Esophagus muscularis mucosa (tissue), 4 donors: ENCODE data around the gene SIGLEC9. TPM values are rescaled to one million over a fixed set of nuclear protein-coding genes. Genes with fewer than 3 reads are reported as not detected.

ENCODE experiments used
- DNase-seq: peaks from one replicate; pipeline ENCODE4 v3.0.0-alpha.2; 2017; ENCODE audit errors: extremely low spot score
- H3K27ac ChIP-seq, 4 donors: fragments of 200-600 bp; sonication (generic); replicated peaks in 1 of 4; 1 replicate in 3 of 4; 2 replicates in 1 of 4; pipeline ENCODE4 v1.5.1; 2016 to 2019; ENCODE audit warnings: mild to moderate bottlenecking in 1 of 4
- H3K27me3 ChIP-seq, 4 donors: fragments of 200-600 bp; sonication (generic); one replicate each; pipeline versions ENCODE4 v1.5.1 to v1.6.0; 2016 to 2019
- H3K36me3 ChIP-seq, 4 donors: fragments of 200-600 bp; sonication (generic); one replicate each; pipeline ENCODE4 v1.5.1; 2016 to 2019
- H3K4me1 ChIP-seq, 4 donors: fragments of 200-600 bp; sonication (generic); one replicate each; pipeline ENCODE4 v1.5.1; 2016 to 2019
- H3K4me3 ChIP-seq, 4 donors: fragments of 200-600 bp; sonication (generic); 1 replicate in 2 of 4; 2 replicates in 2 of 4; pipeline ENCODE4 v1.5.1; 2016 to 2019; ENCODE audit warnings: mild to moderate bottlenecking in 4 of 4, moderate library complexity in 1 of 4
- H3K9me3 ChIP-seq, 4 donors: fragments of 200-600 bp; sonication (generic); 1 replicate in 3 of 4; 2 replicates in 1 of 4; pipeline ENCODE4 v1.5.1; 2016 to 2019
- CTCF ChIP-seq, 3 experiments: fragments of 200-600 bp in 2 of 3; fragments of 450-650 bp in 1 of 3; sonication (generic) in 2 of 3; IDR thresholded peaks; one replicate each; pipeline ENCODE4 v1.5.1; 2017 to 2019; ENCODE audit warnings: antibody characterized with exemption in 3 of 3, mild to moderate bottlenecking in 2 of 3, moderate library complexity in 1 of 3
- EP300 ChIP-seq: sonication (generic); formaldehyde crosslinking; IDR thresholded peaks from one replicate; pipeline ENCODE4 v1.6.1; 2017; ENCODE audit warnings: antibody characterized with exemption
- POLR2A ChIP-seq: fragments of 450-650 bp; IDR thresholded peaks from one replicate; pipeline ENCODE4 v1.6.1; 2017; ENCODE audit warnings: antibody characterized with exemption, moderate library complexity, mild to moderate bottlenecking, low read depth
- POLR2AphosphoS5 ChIP-seq, 2 donors: sonication (generic); formaldehyde crosslinking; IDR thresholded peaks; one replicate each; pipeline ENCODE4 v1.6.1; 2017; ENCODE audit warnings: antibody characterized with exemption in 2 of 2
- WGBS: methylation state at CpG from one replicate; pipeline ENCODE4 v1.1.5; 2018; 5-methylcytosine and 5-hydroxymethylcytosine counted together
- intact Hi-C: fragments of 100-400 bp; cut with DNase I; formaldehyde crosslinking; loops from one replicate; pipeline ENCODE4 v1.15.1; 2023
- total RNA-seq, 4 donors: library from RNA; depleted of rRNA; stranded (reverse); fragments of >200 nt; gene quantifications; one replicate each; pipeline versions ENCODE4 v1.1.0 to v1.2.1, GENCODE V29; 2016

Gene SIGLEC9
- total RNA-seq, 4 donors from 2014 or later: 2.0 to 9.4 (median 3.5) TPM

GRCh38 chr19:51084505-51084904, 40.2 kb upstream of the SIGLEC9 start:
- TF ChIP-seq CTCF (IDR thresholded peaks at IDR 0.05): no peak
- TF ChIP-seq POLR2A: no peak
- no peak for TF ChIP-seq EP300
- no peak for TF ChIP-seq POLR2AphosphoS5 (IDR thresholded peaks at IDR 0.05)
- Histone ChIP-seq H3K36me3 (no peaks in the 10 kb centered on the region), H3K27ac (no peak overlapping the region), H3K9me3 (no peaks in the 10 kb centered on the region), H3K27me3 (peaks cover 0 to 47% (median 0%) of the 10 kb centered on the region in 4 donors), H3K4me3 (no peak overlapping the region), H3K4me1 (no peaks in the 10 kb centered on the region)
- intact Hi-C loops: no loop called here
- no peak for DNase-seq
- 85% methylated on average over 7 of the region's 7 CpGs for WGBS

- no peaks in the 10 kb centered on the region for H3K9me3 ChIP-seq
- no peak overlapping the region for H3K27ac ChIP-seq
- TF ChIP-seq POLR2AphosphoS5 (IDR thresholded peaks at IDR 0.05) (no peak), EP300 (no peak), POLR2A (no peak), CTCF (IDR thresholded peaks at IDR 0.05) (no peak)
- intact Hi-C loops: no loop called here
- no peaks in the 10 kb centered on the region for H3K36me3 ChIP-seq
- no peak for DNase-seq
- H3K27me3 ChIP-seq: peaks cover 0 to 32% (median 0%) of the 10 kb centered on the region in 4 donors
- no peaks in the 10 kb centered on the region for H3K4me1 ChIP-seq
- H3K4me3 ChIP-seq: no peak overlapping the region
- WGBS: 86% methylated on average over 13 of the region's 18 CpGs
Measured at GRCh38 chr19:51086153-51086850, 38.4 kb upstream of the SIGLEC9 start.

- no peaks in the 10 kb centered on the region for H3K36me3 ChIP-seq
- no peak overlapping the region for H3K27ac ChIP-seq
- no peaks in the 10 kb centered on the region for H3K9me3 ChIP-seq
- intact Hi-C loops: no loop called here
- WGBS: 77% methylated on average over 17 of the region's 17 CpGs
- H3K27me3 ChIP-seq: no peaks in the 10 kb centered on the region
- TF ChIP-seq POLR2AphosphoS5 (IDR thresholded peaks at IDR 0.05) (no peak), POLR2A (no peak), CTCF (IDR thresholded peaks at IDR 0.05) (no peak), EP300 (no peak)
- no peaks in the 10 kb centered on the region for H3K4me1 ChIP-seq
- no peak overlapping the region for H3K4me3 ChIP-seq
- no peak for DNase-seq
Measured at GRCh38 chr19:51089786-51090185, 34.9 kb upstream of the SIGLEC9 start.

GRCh38 chr19:51090471-51090870, 34.2 kb upstream of the SIGLEC9 start:
- no peak overlapping the region for H3K4me3 ChIP-seq
- H3K27me3 ChIP-seq: no peaks in the 10 kb centered on the region
- 75% methylated on average over 8 of the region's 8 CpGs for WGBS
- no peak for TF ChIP-seq POLR2AphosphoS5 (IDR thresholded peaks at IDR 0.05)
- TF ChIP-seq POLR2A: no peak
- no peak for TF ChIP-seq EP300
- TF ChIP-seq CTCF (IDR thresholded peaks at IDR 0.05): no peak
- no peaks in the 10 kb centered on the region for H3K9me3 ChIP-seq
- no peaks in the 10 kb centered on the region for H3K36me3 ChIP-seq
- no peak for DNase-seq
- no peak overlapping the region for H3K27ac ChIP-seq
- intact Hi-C loops: no loop called here
- H3K4me1 ChIP-seq: no peaks in the 10 kb centered on the region

GRCh38 chr19:51091126-51091525, 33.6 kb upstream of the SIGLEC9 start:
- H3K27ac ChIP-seq: no peak overlapping the region
- intact Hi-C loops: no loop called here
- 81% methylated on average over 9 of the region's 10 CpGs for WGBS
- no peak for DNase-seq
- no peaks in the 10 kb centered on the region for H3K4me1 ChIP-seq
- no peaks in the 10 kb centered on the region for H3K9me3 ChIP-seq
- no peaks in the 10 kb centered on the region for H3K36me3 ChIP-seq
- H3K27me3 ChIP-seq: no peaks in the 10 kb centered on the region
- H3K4me3 ChIP-seq: no peak overlapping the region
- TF ChIP-seq EP300: no peak
- no peak for TF ChIP-seq POLR2A
- TF ChIP-seq CTCF (IDR thresholded peaks at IDR 0.05): no peak
- TF ChIP-seq POLR2AphosphoS5 (IDR thresholded peaks at IDR 0.05): no peak
